Measurements from ENCODE around the gene OR10AG1.

Gene OR10AG1

GRCh38 chr11:55969845-55970244 lies at the start of gene OR10AG1:
Gene OR10AG1, minus strand, starts transcription at chr11:55969945. Its CDS starts 38 bp downstream, at chr11:55969907.
- DNase-seq (ENCODE audit: low read depth), result no peak

GRCh38 chr11:56013805-56014204 lies 44.1 kb upstream of the OR10AG1 start:
- DNase-seq (ENCODE audit: low read depth), result no peak

GRCh38 chr11:56010716-56011115 lies 41.0 kb upstream of the OR10AG1 start:
- no peak for DNase-seq (ENCODE audit: low read depth)

- DNase-seq (ENCODE audit: low read depth), result no peak
These were observed 24.8 kb upstream of the OR10AG1 start, which contains the start of gene OR5F1 for GRCh38 chr11:55994525-55994924. Gene OR5F1, minus strand, starts transcription at chr11:55994625. Its CDS starts 0 bp downstream, at chr11:55994625.

- no peak for DNase-seq (ENCODE audit: low read depth)
These were observed 1.2 kb upstream of the OR10AG1 start for GRCh38 chr11:55970935-55971334.

GRCh38 chr11:55967914-55968313 lies 1.8 kb downstream of the OR10AG1 start:
- no peak for DNase-seq (ENCODE audit: low read depth)

GRCh38 chr11:55966391-55966790 lies 3.4 kb downstream of the OR10AG1 start:
- DNase-seq (ENCODE audit: low read depth), result no peak

- DNase-seq (ENCODE audit: low read depth), result no peak
These were observed 13.2 kb downstream of the OR10AG1 start for GRCh38 chr11:55956521-55956920.

GRCh38 chr11:55949330-55949729 lies 20.4 kb downstream of the OR10AG1 start:
- DNase-seq (ENCODE audit: low read depth), result no peak

- peak; percentile 2 for DNase-seq (ENCODE audit: low read depth)
These were observed 26.9 kb downstream of the OR10AG1 start for GRCh38 chr11:55942785-55943392.

- no peak for DNase-seq (ENCODE audit: low read depth)
These were observed 33.4 kb downstream of the OR10AG1 start, which contains the start of gene OR5I1 for GRCh38 chr11:55936300-55936699. Gene OR5I1, minus strand, starts transcription at chr11:55936400. Its CDS starts 0 bp downstream, at chr11:55936400.

GRCh38 chr11:55920537-55920936 lies 49.2 kb downstream of the OR10AG1 start:
- DNase-seq (ENCODE audit: low read depth), result no peak

Data from stromal cell of bone marrow (primary cell).